Upper lobe of left lung (tissue), 4 donors: ENCODE results near the gene KIF14.

Experiments
- CTCF ChIP-seq, 6 experiments: fragments of 450-650 bp in 4 of 6; fragments of 200-600 bp in 2 of 6; sonication (generic) in 2 of 6; IDR thresholded peaks; one replicate each; pipeline ENCODE4 v1.5.1; 2016 to 2019; ENCODE audit warnings: antibody characterized with exemption in 6 of 6
- EP300 ChIP-seq, 4 donors: sonication (generic); formaldehyde crosslinking; IDR thresholded peaks; one replicate each; pipeline ENCODE4 v1.5.1; 2017; ENCODE audit warnings: antibody characterized with exemption in 4 of 4, control low read depth in 2 of 4
- POLR2AphosphoS5 ChIP-seq, 2 donors: sonication (generic); formaldehyde crosslinking; IDR thresholded peaks; one replicate each; pipeline ENCODE4 v1.5.1; 2017; ENCODE audit warnings: antibody characterized with exemption in 2 of 2

GRCh38 chr1:200528858-200529606 lies 91.5 kb downstream of the KIF14 start:
- TF ChIP-seq CTCF (IDR thresholded peaks at IDR 0.05) (no peak), POLR2AphosphoS5 (IDR thresholded peaks at IDR 0.05) (no peak), EP300 (IDR thresholded peaks at IDR 0.05) (no peak)
